Urothelium cell line (cell line): ENCODE measurements around the gene PHC2.

Source experiments
- DNase-seq: peaks from one replicate; pipeline ENCODE4 v3.0.0; 2011; ENCODE audit warnings: low spot score, mixed read lengths
- FAIRE-seq: peaks from 2 replicates; lab custom pipeline; 2011; peaks lifted over from hg19 to GRCh38; lab: Jason Lieb, UNC

PHC2 gene

DNA sequence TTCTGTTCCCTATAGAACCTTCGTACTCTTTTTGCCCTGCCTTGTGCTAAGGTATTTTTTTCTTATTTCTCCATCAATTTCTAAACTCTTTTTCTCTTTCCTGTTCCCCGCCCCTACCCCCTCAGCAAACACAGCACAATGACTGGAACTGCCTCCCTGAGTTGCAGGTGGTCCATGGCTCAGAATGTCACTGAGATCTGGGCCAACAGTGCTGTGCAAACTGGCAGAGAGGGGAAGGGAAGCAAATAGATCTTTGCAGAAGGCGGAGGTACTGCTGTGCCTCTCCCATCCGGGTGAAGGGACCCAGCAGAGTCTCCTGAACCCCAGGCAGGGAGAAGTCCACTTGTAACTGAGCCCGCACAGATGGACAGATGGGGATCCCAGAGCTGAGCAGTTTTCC, 77.4 kb downstream of the PHC2 start:
- DNase-seq = no peak

DNA sequence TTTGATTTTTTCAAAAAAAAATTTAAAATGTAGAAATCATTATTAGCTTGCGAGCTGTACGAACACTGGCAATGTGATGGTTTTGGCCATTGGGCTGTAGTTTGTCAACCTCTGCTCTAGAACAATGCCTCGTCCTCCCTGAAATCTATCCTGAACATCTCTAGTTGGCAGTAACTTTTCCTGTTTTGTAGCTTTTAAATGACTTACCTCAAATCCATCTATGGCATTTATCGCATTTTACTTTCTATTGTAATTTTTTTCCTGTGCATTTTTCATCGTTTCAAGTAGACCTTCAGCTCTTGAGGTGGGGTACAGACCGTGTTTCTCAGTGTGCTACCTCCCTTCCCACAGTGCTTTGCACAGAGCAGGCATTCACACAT, 79.6 kb downstream of the PHC2 start:
- DNase-seq (no peak), FAIRE-seq (no peak)

More for the DNA sequence above, 77.4 kb downstream of the PHC2 start:
- FAIRE-seq = no peak

DNA sequence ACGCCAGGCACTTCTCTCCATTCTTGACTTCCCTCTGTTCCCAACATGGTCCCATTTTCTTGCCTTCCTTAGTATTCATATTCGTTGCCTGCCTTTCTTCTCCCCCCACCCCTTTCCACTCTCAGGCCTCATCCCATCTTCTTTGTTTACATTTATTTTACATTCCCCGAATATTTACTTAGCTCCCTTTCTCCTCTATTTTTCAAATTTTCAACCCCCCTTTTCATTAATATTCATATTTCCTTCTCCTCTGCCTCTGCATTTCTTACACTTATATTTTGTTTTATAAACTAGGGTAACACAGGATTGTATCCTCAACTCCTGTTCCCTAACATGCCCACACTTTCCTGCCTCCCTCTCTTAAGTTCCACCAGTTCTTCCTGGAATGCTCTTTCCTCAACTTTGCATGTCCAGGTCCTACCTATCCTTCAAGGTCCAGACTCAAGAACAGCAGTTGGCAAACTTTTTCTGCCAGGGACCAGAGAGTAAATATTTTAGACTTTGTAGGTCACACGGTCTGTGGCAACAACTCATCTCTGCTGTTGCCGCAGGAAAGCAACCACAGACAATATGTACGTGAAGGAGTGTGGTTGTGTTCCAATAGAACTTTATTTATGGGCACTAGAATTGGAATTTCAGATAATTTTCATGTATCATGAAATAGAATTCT, 80.1 kb downstream of the PHC2 start:
- no peak for DNase-seq
- no peak for FAIRE-seq

- no peak for FAIRE-seq
These were observed 80.9 kb downstream of the PHC2 start for GRCh38 chr1:33349778-33350610.

DNA sequence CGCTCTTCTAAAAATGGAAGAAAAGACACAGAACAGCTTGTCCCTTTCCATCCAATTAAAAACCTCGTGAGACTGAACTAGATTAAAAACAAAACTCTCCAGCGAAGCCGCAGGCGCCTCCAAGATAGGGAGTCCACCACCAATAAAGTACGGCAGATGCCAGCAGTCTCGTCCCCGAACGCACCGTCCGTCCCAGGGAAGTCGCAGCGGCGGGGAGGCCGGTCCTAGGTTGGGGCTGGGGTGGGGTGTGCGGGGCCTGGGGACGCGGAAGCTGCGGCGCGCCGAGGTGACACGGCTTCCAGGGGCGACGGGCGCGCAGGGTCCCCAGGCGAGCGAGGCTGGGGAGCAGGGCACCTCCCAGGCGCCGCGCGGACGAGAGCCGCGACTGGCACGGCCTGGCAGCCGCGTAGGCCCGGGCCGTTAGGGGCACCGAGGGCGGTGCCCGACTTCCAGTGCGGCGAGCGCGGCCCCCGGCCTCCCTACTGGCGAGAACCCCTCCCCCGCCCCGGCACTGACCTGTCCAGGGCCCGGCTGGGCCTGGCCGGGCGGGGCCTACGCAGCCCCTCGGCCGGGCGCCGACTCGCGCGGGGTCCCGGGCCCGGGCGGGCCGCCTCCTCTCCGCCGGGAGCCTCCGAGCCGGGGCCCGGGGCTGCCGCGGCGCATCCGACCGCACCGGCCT, 81.7 kb downstream of the PHC2 start:
- FAIRE-seq (no peak), DNase-seq (peak; percentile 49)

More at GRCh38 chr1:33349778-33350610, 80.9 kb downstream of the PHC2 start:
- peak; percentile 96 for DNase-seq

GRCh38 chr1:33348676-33349080, 82.2 kb downstream of the PHC2 start:
- no peak for FAIRE-seq
- peak; percentile 25 for DNase-seq

- DNase-seq (no peak), FAIRE-seq (no peak)
These were observed 82.7 kb downstream of the PHC2 start for GRCh38 chr1:33348194-33348593.

DNA sequence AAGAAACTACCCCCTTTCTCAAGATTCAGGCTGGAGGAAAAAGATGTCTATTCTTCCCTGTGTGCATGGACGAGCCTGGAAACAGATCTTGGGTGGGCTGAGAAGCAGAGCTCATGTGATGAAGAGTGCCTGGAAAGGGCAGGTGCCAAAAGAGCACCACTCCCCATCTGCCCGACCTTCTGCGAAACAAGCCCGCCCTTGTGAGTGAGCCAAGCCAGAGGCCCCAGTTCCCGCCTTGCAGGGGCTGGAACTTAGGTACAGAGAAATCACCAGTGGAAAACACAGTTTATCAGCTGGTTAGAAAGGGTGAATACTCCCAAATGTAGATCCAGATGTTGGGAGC, 83.3 kb downstream of the PHC2 start:
- DNase-seq = peak; percentile 38
- FAIRE-seq = no peak

DNA sequence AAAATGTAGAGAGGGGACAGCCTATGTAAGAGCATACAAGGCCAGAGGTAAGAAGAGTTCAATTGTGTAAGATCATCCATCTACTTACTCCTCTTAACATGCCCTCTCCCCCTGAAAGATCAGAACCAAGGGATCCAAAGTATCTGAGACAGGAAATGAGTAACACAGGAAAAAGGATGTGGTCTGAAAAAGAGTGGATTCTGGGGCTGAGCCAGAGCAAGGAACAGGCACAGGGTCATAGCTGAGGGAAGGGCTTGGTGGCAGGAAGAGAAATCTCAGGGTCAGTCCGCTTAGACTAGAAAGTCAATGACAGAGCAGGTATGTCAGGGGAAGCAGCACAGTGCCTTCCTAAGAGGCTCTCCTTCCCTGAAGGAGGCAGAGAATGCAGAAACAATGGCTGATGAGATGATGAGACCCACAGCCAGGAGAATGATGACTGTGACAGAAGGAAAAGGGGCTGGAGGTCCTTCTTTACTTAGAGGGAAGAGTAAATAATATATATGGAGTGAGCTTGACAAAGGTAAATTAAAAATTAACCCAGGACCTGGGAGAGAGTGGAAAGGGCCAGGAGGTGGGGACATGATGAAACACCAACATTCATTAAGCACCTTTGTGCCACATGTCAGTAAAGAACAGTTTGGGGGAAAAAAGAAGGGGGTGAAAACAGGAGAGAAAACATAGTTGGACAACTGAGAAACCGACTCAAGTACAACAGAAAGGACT, 83.8 kb downstream of the PHC2 start:
- DNase-seq (peak; percentile 73), FAIRE-seq (no peak)

DNA sequence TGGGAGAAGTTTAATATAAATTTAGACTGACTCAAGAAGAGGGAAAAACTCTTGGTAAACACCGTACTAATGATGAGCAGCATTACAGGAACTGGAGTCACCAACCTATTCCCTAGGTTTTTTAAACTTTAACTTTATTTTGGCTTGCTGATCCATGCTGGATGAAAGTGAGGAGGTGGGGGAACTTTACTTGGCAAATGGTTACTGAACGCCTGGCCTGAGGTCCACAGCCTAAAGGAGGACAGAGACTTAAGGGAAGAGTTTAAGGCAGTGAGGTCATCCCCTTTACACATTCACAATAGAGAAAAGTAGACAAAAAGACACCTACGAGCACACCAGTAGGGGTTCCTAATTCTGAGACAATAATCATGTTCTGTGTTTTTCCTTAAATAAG, 84.4 kb downstream of the PHC2 start:
- DNase-seq (no peak), FAIRE-seq (no peak)

DNA sequence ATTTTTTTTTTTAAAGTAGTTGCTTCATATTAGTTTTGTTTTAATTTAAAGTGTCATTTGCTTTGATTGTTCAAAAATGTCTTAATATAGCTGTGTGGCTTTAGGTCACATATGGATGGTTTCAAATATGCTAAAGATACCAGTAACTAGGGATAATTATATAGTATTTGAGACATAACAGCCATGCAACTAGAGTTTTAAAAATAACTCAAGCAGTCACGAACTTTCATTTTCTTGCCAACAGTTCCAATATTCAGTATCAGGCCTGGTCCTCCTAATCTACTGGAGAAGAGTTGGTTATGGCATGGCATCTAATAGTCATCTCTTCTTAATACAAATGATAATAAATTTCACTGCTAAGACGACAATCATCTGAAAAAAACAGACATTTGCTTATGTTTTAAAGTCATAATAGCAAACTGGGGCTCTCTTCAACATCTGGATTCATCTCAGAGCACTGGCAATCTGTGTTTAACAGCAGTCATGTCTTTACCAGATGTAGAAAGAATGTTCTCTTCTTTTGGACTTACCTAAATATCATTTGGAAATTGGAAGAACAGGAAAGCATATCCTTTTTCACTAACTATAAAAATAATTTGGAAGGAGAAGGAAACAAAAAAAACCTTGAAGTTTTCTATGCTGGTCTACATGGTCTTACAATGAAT, 85.9 kb downstream of the PHC2 start:
- FAIRE-seq (no peak), DNase-seq (no peak)

- FAIRE-seq = no peak
- no peak for DNase-seq
These were observed 87.4 kb downstream of the PHC2 start for GRCh38 chr1:33343539-33343938.

GRCh38 chr1:33342041-33342723, 88.7 kb downstream of the PHC2 start:
- DNase-seq (peak; percentile 63), FAIRE-seq (no peak)

DNA sequence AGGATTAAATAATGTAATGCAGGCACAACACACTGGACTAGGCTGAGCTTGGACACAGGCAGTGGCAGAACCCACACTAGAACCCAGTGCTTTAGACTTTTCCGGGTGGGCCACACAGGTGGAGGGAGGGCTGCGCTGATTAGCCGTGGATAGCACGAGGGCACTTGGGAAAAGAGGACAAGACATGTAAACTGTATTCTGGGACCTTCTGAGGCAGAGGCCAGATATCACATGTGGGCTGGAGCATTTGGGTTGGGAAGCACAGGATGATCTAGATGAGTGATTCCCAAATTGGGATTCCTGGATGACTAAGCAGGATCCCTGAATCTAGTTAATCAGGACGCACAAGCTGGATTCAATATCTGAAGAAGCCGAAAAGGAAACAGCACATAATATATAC, 89.7 kb downstream of the PHC2 start:
- DNase-seq (no peak), FAIRE-seq (no peak)

DNA sequence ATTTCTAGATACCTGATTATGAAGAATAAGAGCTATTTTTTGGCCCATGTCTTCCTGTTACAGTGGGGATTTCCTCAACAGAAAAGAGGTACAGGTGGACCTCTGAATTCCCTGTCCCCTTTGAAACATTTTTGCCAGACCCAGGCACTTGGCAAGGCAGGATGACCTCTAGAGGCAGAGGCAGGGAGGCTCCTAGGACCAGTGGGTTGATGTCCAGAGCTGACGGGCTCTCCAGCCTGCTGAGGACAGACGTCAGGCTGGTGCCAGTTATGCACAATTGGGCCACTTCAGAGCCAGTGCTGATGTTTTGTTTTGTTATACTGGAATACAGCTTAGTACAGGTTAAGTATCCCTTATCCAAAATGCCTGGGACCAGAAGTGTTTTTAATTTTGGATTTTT, 91.5 kb downstream of the PHC2 start:
- no peak for DNase-seq
- FAIRE-seq = no peak

DNA sequence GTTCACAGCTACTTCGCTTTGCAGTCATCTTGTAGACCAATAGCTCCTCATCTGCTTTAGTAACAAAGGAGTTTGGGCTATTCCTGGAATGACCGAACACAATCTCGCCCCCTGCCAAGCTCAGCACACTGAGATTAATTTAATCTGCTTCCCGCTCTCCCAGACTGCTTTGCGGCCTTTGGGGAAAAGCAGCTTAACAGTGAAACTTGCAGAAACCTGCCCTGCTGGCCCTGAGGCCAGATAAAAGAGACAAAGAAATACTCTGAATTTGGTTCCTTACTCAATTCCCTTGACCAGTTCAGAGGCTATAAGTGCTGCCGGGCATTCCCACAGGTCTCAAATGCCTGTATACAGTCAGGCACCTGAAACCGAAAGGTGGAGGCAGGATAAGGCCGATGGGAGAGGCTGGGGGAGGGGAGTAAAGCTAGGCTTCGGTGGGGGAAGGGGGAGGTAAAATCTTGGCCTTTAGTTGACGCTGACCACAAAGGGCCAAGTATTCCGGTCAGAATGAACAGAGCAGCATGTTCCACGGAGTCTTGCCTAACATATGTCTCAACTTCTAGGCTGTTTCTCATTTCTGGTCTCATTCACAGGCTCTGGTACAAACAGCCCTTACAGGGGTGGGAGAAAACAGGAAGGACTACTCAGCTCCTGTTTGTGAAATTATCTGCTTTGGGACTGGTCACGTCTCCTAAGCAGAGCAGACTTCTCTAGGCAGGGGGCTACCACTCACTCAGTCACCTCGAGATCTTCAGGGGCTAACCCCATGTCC, 92.3 kb downstream of the PHC2 start:
- FAIRE-seq (no peak), DNase-seq (no peak)

DNA sequence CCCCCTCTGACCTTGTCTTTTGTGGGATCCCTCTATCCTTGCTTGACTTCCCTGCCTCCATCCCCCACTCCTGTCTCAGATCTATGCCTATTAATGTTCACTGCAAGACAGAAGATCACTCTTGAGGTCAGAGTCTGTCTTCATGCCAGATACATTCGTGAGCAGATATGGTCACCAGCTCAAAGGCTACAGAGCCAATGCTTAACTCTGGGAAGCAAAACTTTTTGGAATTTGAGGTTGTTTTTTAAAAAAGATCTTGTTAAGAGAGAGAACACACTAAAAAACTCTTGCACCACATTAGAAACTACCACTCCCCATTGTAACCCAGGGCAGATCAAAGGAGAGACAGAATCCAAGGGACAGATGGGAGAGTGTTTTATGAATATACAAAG, 92.9 kb downstream of the PHC2 start:
- FAIRE-seq = no peak
- no peak for DNase-seq

DNA sequence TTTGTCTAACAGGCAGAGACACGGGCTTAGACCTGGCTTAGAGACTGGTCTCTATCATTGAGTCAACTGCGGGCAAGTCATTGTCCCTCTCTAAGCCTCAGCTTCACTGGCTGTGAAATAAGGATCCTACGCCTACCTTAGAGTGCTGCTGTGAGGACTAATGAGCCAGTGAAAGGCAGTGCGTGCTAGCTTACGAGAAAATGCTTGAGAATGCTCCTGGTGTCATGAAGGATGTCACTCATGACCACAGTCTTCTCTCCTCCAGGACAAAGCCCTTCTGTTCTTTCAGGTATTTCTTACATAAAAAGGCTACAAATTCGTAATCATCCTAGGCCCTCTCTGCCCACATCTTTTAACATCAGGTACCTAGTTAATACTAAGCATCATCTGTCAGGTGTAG, 93.5 kb downstream of the PHC2 start:
- FAIRE-seq = no peak
- DNase-seq = no peak

DNA sequence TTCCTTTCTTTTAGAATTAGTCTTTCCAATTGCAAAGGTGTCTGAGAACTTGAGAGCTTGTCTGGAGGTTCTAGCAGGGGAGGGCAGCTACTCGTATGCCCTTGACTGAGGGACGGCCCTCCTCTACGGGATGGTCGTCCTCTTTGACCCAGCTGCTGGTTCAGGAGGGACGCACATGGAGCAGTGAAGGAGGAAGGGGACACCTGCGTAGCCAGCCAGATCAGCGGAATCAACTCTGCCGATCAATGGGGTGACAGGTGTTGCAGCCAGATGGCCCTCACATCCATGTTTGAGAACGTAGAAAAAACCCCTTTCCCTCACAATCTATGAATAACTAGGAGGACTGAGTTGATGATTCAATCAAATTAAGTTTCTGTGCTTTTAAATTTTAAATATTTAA, 94.3 kb downstream of the PHC2 start:
- DNase-seq = no peak

More for the DNA sequence above, 94.3 kb downstream of the PHC2 start:
- FAIRE-seq = no peak
